GM21786 (cell line): ENCODE data around the gene TSEN15.
"Not testable (repeated sequence)": the region's sequence is repeated elsewhere in the genome, so short reads cannot be mapped to it uniquely, and the experiment has no call there.

Experiments
- ATAC-seq: cut with Tn5 transposase; IDR thresholded peaks from one replicate; pipeline ENCODE4 v1.9.1; 2021; ENCODE audit not compliant: unreplicated experiment

TSEN15 gene

GRCh38 chr1:184096005-184096404 is 44.5 kb downstream of the TSEN15 start:
- ATAC-seq = no peak

DNA sequence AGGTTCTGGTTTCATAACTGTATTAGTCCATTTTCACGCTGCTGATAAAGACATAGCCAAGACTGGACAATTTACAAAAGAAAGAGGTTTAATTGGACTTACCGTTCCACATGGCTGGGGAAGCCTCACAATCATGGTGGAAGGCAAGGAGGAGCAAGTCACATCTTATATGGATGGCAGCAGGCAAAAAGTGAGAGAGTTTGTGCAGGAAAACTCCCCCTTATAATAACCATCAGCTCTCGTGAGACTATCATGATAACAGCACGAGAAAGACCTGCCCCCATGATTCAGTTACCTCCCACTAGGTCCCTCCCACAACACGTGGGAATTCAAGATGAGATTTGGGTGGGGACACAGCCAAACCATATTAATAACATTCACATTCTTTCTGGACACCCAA is 45.0 kb downstream of the TSEN15 start:
- ATAC-seq = not testable (repeated sequence)

- no peak for ATAC-seq
These were observed 49.6 kb downstream of the TSEN15 start for GRCh38 chr1:184101141-184101540.

GRCh38 chr1:184101571-184101970 is 50.0 kb downstream of the TSEN15 start:
- ATAC-seq = no peak

- no peak for ATAC-seq
These were observed 59.0 kb downstream of the TSEN15 start for GRCh38 chr1:184110272-184111204.

GRCh38 chr1:184112176-184112948 is 60.8 kb downstream of the TSEN15 start:
- ATAC-seq = no peak

- ATAC-seq = no peak
These were observed 61.7 kb downstream of the TSEN15 start for GRCh38 chr1:184113251-184113650.

- no peak for ATAC-seq
These were observed 63.4 kb downstream of the TSEN15 start for GRCh38 chr1:184114818-184115398.

DNA sequence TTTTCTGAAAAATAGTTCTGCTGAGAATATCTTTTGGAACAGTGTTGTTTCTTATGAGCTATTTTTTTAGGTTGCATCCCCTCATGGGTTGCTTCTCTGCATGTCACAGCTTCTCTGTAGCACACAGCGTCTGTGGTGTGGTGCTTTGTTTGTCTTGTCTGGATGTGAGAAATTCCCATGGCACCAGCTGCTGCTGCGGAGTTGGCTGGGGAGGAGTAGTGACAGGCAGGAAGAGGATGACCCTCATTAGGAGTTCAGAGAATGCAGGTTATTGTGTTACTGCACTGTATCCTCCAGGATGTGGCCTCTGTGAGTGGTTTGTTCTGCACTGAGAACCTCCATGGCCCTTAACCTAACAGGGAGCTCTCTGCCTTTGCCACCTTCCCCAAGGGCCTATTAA is 64.8 kb downstream of the TSEN15 start:
- no peak for ATAC-seq

DNA sequence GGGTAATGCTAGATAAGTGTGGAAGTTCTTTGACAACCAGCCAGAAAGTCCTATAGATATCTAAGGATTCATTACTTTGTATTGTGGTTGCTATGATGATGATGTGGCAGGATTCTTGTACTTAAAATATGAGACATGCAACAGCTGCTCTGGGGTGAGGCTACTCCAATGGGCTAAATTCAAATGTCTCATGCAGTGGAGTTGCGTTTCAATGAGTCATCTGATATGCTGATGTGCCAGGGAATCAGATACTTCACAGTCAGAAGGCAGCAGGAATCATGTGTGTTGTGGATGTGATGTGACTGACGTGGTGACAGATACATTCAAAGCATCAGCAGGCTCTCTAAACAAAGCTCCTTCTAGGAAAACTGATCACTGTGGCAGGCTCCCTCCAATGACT is 66.5 kb downstream of the TSEN15 start:
- ATAC-seq = no peak
